Caco-2 (cell line): Measurements from ENCODE around the gene GPC1. TPM values are rescaled to one million over a fixed set of nuclear protein-coding genes. Genes with fewer than 3 reads are reported as not detected.

Source experiments
- BruUV-seq: library from RNA; stranded (reverse); fragments of 400-500 nt; replicated peaks from 2 replicates; lab custom pipeline; 2021; lab: Mats Ljungman, UMichigan
- CTCF ChIA-PET: fragments of 300-600 bp; sonication (Branson Sonifier 250); formaldehyde crosslinking; loops from one replicate; lab custom pipeline; 2022; ENCODE audit warnings: antibody characterized with exemption; lab: Charles Lee
- POLR2A ChIA-PET: fragments of 300-600 bp; sonication (Branson Sonifier 250); formaldehyde crosslinking; loops from one replicate; lab custom pipeline; 2022; ENCODE audit warnings: antibody characterized with exemption; lab: Charles Lee
- DNase-seq, 2 experiments: peaks; one replicate each; pipeline versions ENCODE4 v3.0.0 to v3.0.0-alpha.2; 2020 to 2022
- H3K27me3 ChIP-seq: replicated peaks from 2 replicates; pipeline ENCODE4 v1.6.0; 2011; ENCODE audit warnings: low read length; ENCODE audit not compliant: control insufficient read depth, insufficient read depth
- H3K36me3 ChIP-seq: 2 replicates; pipeline ENCODE4 v1.5.1; 2011; ENCODE audit warnings: low read length; ENCODE audit not compliant: control insufficient read depth, insufficient read depth
- H3K4me1 ChIP-seq: fragments of 250-450 bp; sonication (Bioruptor Pico); 2 replicates; pipeline ENCODE4 v1.5.1; 2020; ENCODE audit warnings: mild to moderate bottlenecking
- H3K4me3 ChIP-seq: 2 replicates; pipeline ENCODE4 v1.5.1; 2011; ENCODE audit warnings: low read depth, mild to moderate bottlenecking, control low read depth, low read length
- H3K9me3 ChIP-seq: fragments of 250-450 bp; sonication (Bioruptor Pico); 2 replicates; pipeline ENCODE4 v1.5.1; 2020; ENCODE audit warnings: mild to moderate bottlenecking, moderate library complexity
- H3K27ac Mint-ChIP-seq: one replicate; pipeline ENCODE4 v1.8.0; 2022; ENCODE audit warnings: mixed read lengths; ENCODE audit not compliant: unreplicated experiment
- H3K27me3 Mint-ChIP-seq: one replicate; pipeline ENCODE4 v1.8.0; 2022; ENCODE audit warnings: mixed read lengths; ENCODE audit not compliant: insufficient read depth, unreplicated experiment
- H3K36me3 Mint-ChIP-seq: one replicate; pipeline ENCODE4 v1.8.0; 2022; ENCODE audit warnings: mild to moderate bottlenecking, mixed read lengths; ENCODE audit not compliant: insufficient read depth, unreplicated experiment
- H3K4me1 Mint-ChIP-seq: one replicate; pipeline ENCODE4 v1.8.0; 2022; ENCODE audit warnings: low read depth, mixed read lengths; ENCODE audit not compliant: unreplicated experiment
- H3K4me3 Mint-ChIP-seq: one replicate; pipeline ENCODE4 v1.8.0; 2022; ENCODE audit warnings: mild to moderate bottlenecking, moderate library complexity, mixed read lengths; ENCODE audit not compliant: unreplicated experiment
- H3K9me3 Mint-ChIP-seq: one replicate; pipeline ENCODE4 v1.8.0; 2022; ENCODE audit warnings: mixed read lengths; ENCODE audit not compliant: unreplicated experiment
- intact Hi-C: fragments of 100-400 bp; cut with micrococcal nuclease; formaldehyde crosslinking; loops from one replicate; pipeline ENCODE4 v1.10.0; 2022; ENCODE audit not compliant: unreplicated experiment
- total RNA-seq: library from RNA; stranded (reverse); gene quantifications from 2 replicates; pipeline ENCODE4 v1.2.3, GENCODE V29; 2022
- TF ChIP-seq, protein P1 (sequence below), 2 experiments: fragments of 200-600 bp in 1 of 2; IDR thresholded peaks; 1 replicate in 1 of 2; 2 replicates in 1 of 2; pipeline versions ENCODE4 v1.5.1 to v1.8.0; 2011 to 2022; ENCODE audit warnings: antibody characterized with exemption in 1 of 2, control low read depth in 1 of 2, inconsistent platforms in 1 of 2, low read depth in 1 of 2, low read length in 1 of 2, mild to moderate bottlenecking in 1 of 2, moderate library complexity in 1 of 2; ENCODE audit not compliant: insufficient read depth in 1 of 2, severe bottlenecking in 1 of 2, unreplicated experiment in 1 of 2

GPC1 gene
- total RNA-seq, 1 experiment from 2014 or later = 45.2 TPM

DNA sequence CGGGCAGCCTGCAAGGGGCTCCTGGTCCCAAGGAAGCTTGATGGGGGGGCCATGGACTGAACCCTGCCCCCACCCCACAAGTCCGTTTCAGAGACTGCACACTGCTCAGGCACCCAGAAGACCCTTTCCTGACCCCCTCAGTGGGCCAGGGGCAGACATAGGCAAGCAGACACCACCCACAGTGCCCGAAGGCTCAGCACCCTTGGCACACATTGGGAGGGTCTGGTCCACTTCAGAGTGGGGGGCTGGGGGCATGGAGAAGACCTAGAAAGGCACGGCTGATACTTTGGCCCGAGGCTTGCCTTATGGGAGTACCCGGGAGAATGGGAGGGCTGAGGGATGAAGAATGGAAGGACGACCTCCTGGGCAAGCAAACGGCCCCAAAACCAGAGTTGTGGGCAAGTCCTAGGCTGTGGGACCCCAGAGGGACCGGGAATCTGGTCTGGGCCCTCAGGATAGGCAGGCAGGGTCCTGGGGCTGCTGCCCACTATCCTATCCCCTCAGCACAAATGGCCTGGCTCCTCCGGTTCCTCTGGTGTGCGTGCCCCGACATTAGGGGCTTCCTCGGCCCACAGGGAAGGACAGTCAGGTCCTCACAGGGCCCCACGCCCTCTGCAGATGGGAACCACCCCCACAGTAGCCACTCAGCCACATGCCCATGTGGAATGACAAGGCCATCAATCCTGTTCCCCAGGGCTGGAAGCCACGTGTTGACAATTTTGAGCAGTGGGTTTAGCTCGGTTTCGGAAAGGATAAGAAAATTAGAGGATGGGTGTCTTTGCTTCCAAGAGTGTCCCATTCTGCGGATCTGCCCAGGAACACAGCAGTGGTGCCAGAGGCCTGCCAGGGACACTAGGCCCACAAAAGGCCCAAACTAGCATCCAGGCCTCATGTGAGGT lies 15.0 kb upstream of the GPC1 start:
- BruUV-seq = no TSS peak
- Histone ChIP-seq H3K4me3 (no peak overlapping the region), H3K27me3 (no peaks in the 10 kb centered on the region), H3K36me3 (no peaks in the 10 kb centered on the region), H3K9me3 (no peaks in the 10 kb centered on the region; the same call in 1 of the 2 replicates), H3K4me1 (no peaks in the 10 kb centered on the region)
- ChIA-PET CTCF (no interaction called here), POLR2A (no interaction called here)
- H3K27me3 Mint-ChIP-seq = no peaks in the 10 kb centered on the region
- H3K9me3 Mint-ChIP-seq = no peaks in the 10 kb centered on the region
- H3K36me3 Mint-ChIP-seq = no peaks in the 10 kb centered on the region
- no peak overlapping the region for H3K4me3 Mint-ChIP-seq
- H3K4me1 Mint-ChIP-seq = no peaks in the 10 kb centered on the region
- DNase-seq = no peak
- no peak overlapping the region for H3K27ac Mint-ChIP-seq
- TF ChIP-seq, protein P1, sequence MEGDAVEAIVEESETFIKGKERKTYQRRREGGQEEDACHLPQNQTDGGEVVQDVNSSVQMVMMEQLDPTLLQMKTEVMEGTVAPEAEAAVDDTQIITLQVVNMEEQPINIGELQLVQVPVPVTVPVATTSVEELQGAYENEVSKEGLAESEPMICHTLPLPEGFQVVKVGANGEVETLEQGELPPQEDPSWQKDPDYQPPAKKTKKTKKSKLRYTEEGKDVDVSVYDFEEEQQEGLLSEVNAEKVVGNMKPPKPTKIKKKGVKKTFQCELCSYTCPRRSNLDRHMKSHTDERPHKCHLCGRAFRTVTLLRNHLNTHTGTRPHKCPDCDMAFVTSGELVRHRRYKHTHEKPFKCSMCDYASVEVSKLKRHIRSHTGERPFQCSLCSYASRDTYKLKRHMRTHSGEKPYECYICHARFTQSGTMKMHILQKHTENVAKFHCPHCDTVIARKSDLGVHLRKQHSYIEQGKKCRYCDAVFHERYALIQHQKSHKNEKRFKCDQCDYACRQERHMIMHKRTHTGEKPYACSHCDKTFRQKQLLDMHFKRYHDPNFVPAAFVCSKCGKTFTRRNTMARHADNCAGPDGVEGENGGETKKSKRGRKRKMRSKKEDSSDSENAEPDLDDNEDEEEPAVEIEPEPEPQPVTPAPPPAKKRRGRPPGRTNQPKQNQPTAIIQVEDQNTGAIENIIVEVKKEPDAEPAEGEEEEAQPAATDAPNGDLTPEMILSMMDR (IDR thresholded peaks at IDR 0.05; ENCODE audit: insufficient read depth in 1 of 2, low read depth in 1 of 2, low read length in 1 of 2, severe bottlenecking in 1 of 2, unreplicated experiment in 1 of 2) = no peak
- intact Hi-C loops = no loop called here

DNA sequence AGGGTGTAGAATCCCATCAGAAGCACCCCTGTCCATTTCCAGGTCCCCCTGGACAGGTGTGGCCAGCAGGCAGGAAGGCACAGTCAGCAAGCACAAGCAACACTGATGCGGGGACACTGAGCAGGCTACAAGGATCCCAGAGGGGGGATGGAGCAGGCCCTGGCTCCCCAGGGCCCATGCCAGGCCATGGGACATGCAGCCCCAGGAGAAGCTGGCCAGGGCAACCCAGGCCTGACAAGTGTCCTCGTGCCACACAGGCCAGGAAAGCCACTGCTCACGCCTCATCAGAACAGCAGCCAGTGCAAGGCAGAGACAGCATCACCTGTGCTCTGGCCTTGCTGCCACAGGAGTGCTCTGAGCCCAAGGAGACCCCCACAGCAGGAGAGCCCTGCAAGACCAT lies 14.1 kb upstream of the GPC1 start:
- POLR2A ChIA-PET = no interaction called here
- no peaks in the 10 kb centered on the region for H3K9me3 Mint-ChIP-seq
- no peak overlapping the region for H3K27ac Mint-ChIP-seq
- intact Hi-C loops = no loop called here
- Histone ChIP-seq H3K9me3 (no peaks in the 10 kb centered on the region; the same call in 1 of the 2 replicates), H3K4me1 (no peaks in the 10 kb centered on the region), H3K36me3 (no peaks in the 10 kb centered on the region), H3K4me3 (no peak overlapping the region), H3K27me3 (no peaks in the 10 kb centered on the region)
- TF ChIP-seq, protein P1 (IDR thresholded peaks at IDR 0.05; ENCODE audit: insufficient read depth in 1 of 2, low read depth in 1 of 2, low read length in 1 of 2, severe bottlenecking in 1 of 2, unreplicated experiment in 1 of 2) = no peak
- H3K4me1 Mint-ChIP-seq = no peaks in the 10 kb centered on the region
- no peaks in the 10 kb centered on the region for H3K27me3 Mint-ChIP-seq
- no peak for DNase-seq
- H3K36me3 Mint-ChIP-seq = no peaks in the 10 kb centered on the region
- CTCF ChIA-PET = no interaction called here
- no TSS peak for BruUV-seq
- H3K4me3 Mint-ChIP-seq = no peak overlapping the region

DNA sequence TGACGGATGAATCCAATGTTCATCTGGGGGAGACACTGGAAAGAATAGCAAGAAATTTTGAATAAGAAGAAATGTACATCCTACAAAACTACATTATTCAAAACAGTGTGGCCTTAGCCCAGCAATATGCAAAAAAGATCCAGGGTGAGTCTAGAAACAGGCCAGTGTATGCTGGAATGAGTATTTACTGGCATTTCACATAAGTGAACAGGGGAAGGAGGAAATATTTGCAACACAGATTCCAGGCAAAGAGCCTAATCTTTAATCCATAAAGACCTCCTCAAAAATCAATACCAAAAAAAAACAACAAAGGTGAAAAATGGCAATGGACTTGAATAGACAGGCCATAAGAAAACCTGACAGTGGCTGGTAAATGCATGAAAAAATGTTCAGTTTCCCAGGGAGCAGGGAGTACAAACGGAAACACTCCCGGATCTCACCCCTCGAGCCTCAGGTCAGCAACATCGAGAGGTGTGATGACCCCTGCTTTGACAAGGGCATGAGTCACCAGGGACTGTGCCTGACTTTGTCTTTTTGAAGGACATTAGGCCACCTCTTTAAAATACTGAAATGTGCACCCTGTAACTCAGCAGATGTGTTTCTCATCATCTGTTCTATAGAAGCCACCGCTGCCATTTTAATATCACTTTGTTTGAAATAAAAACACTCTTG lies 12.7 kb upstream of the GPC1 start:
- Histone ChIP-seq H3K4me3 (no peak overlapping the region), H3K36me3 (no peaks in the 10 kb centered on the region), H3K4me1 (no peaks in the 10 kb centered on the region), H3K27me3 (no peaks in the 10 kb centered on the region), H3K9me3 (no peaks in the 10 kb centered on the region; the same call in 1 of the 2 replicates)
- CTCF ChIA-PET = no interaction called here
- Mint-ChIP-seq H3K4me1 (no peaks in the 10 kb centered on the region), H3K36me3 (no peaks in the 10 kb centered on the region), H3K4me3 (no peak overlapping the region), H3K27ac (no peak overlapping the region), H3K27me3 (no peaks in the 10 kb centered on the region), H3K9me3 (no peaks in the 10 kb centered on the region)
- intact Hi-C loops = no loop called here
- no peak for DNase-seq
- TF ChIP-seq, protein P1 (IDR thresholded peaks at IDR 0.05; ENCODE audit: insufficient read depth in 1 of 2, low read depth in 1 of 2, low read length in 1 of 2, severe bottlenecking in 1 of 2, unreplicated experiment in 1 of 2) = no peak
- POLR2A ChIA-PET = no interaction called here
- BruUV-seq = no TSS peak
